Measurements from ENCODE around the gene TCF20.

Gene TCF20

DNA sequence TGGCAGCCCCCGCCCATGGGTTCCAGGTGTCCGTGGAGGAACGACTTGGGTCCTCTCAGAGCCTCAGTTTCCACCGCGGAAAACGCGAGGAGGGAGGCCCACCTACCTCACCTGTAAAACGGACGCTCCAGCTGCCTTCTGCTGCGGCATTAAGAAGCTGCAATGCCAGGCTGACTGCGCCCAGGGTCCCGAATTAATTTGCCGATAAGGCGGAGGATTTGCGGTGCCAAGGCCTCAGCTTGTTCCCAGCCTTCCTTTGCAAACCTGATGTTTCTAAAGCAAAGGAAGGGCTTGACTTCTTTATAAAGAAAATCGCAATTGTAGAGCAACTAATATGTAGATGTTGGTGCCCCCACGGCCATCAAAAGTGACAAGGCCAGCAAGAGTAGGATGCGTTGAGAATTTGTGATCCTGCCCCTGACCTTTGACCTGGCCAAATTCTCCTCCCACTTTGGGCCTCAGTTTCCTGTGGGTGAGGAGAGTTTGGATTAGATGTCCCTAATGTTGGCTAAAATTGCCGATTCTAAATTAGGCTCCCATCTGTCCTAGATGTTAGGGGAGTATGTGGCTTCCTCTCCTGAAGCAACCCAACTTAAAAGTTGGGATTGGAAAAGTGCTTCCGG lies 849 bp upstream of the TCF20 start:
- TF ChIP-seq, protein P1, sequence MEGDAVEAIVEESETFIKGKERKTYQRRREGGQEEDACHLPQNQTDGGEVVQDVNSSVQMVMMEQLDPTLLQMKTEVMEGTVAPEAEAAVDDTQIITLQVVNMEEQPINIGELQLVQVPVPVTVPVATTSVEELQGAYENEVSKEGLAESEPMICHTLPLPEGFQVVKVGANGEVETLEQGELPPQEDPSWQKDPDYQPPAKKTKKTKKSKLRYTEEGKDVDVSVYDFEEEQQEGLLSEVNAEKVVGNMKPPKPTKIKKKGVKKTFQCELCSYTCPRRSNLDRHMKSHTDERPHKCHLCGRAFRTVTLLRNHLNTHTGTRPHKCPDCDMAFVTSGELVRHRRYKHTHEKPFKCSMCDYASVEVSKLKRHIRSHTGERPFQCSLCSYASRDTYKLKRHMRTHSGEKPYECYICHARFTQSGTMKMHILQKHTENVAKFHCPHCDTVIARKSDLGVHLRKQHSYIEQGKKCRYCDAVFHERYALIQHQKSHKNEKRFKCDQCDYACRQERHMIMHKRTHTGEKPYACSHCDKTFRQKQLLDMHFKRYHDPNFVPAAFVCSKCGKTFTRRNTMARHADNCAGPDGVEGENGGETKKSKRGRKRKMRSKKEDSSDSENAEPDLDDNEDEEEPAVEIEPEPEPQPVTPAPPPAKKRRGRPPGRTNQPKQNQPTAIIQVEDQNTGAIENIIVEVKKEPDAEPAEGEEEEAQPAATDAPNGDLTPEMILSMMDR (IDR thresholded peaks at IDR 0.05), result no peak

DNA sequence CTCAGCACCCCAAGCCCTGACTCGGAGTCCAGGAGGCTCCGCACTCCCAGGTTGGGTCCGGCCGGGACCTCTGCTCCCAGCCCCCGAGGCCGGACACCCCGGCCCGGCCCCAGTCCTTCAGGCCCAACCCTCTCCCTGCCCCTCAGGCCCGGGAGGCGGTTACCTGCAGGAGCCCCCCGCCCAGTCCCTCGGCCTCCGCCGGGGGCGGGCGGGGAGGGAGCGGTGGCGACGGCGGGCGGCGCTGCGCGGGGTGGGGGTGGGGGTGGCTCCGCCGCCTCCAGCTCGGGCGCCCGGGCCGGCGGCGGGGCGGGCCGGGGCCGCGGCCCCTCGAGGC lies 310 bp downstream of the TCF20 start:
- TF ChIP-seq, protein P1 (IDR thresholded peaks at IDR 0.05), result no peak

DNA sequence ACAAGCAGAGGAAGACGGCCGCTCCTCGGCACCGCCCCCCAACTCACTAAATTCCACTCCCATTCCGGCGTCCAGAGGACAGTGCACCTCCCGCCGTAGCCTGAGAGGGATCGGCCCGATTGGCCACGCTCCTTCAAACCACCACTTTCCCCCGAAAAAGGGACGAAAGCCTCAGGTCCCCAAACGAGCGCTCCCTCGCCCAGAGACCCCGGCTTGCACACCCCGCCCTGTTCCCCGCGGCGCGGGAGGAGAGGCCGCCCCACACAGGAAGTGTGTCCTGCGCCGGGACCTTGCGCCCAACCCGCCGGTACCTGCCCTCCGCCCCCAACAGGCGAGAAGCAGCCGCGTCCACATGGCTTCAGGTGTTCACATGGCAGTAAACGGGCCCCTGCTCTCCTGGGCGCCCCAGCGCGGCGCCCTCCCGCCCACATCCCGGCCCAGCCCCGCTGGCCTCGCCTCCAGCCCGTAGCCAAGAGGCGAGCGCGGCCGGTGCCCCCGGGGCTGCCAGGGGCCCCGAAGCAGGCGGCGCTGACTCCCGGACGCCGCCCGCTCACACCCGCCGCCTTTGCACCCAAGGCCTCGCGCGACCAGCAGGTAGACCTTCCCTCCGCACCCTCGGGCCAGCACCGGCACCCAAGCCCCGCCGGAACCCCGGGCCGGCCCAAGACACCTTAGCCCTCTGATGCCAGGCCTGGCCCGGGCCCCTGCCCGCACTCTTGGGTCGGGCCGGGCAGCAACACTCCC lies 849 bp downstream of the TCF20 start:
- TF ChIP-seq, protein P1 (IDR thresholded peaks at IDR 0.05), result 0 out of 2 replicates have a peak, but pooled peaks have one; percentile 20

DNA sequence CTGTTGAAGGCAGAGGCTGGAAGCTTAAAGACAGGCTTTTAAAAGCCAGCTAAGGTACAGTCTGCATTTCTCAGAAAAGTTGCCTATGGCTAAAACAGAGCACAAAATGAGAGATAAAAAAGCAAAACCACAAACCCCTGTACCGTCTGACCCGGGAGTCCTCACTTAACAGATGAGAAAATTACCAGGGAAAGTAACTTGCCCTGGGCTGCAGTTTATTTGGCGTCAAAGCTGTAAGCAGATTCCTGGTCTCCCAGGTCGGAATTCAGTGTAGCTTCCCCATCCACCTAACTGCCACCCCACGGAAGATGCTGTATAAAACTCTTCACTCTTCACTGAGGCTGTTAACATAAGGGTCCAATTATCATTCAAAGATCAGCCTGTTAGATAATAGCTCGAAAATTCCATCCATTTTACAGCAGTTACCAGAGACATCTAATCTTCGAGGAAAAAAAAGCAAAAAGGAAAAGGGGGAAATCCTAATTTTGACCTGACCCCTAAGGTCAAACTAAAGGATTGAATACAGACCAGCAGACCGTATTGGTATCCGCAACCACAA lies 1.5 kb downstream of the TCF20 start:
- TF ChIP-seq, protein P1 (IDR thresholded peaks at IDR 0.05), result no peak

DNA sequence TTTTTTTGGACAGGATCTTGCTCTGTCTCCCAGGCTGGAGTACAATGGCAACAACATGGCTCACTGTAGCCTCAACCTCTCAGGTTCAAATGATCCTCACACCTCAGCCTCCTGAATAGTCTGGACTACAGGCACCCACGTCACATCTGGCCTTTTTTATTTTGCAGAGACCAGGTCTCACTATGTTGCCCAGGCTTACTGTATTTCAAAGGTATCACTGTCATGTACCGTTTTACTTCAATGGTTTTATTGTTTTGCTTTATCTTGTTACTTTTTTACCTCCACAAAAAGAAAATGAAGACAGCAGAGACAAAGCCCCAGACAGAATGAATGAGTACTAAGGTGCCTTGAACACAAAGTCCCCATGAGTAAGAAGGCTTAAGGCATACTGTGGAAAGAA lies 5.1 kb downstream of the TCF20 start:
- TF ChIP-seq, protein P1 (IDR thresholded peaks at IDR 0.05), result no peak

DNA sequence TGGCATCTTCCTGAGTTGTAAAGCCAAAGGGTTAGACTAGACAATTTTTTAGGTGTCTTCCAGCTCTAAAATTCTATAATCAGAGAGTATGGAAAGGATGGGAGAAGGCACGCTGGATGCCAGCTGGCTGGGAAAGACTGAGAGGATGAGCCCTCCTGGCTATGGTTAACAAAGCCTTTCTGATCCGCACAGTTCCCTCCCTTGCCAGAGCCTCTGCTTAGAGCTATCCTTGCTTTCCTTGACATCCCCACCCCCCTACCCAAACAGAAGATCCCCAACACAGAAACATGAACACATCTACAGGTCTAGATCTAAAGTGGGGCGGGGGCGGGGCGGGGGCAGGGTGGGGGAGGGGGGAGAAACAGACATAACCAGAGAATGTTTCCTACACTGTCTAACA lies 6.5 kb downstream of the TCF20 start:
- TF ChIP-seq, protein P1 (IDR thresholded peaks at IDR 0.05), result no peak

DNA sequence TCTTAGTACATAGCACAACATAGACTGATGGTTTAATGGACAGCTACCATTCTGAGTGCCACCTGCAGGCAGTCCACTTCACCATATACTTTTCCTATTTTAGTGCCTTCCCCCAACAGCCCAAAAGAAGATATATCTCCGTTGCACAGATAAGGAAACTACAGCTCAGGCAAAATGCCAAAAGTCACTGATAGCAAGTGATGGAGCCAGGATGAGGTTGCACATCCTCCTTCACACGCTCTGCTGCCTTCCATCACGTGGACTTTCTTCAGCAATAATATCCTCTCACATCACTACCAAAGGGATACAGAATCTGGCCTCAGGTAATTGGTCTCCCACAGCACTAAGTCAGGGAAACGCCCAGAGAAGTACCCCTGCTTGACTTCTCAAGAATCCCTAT lies 7.5 kb downstream of the TCF20 start:
- TF ChIP-seq, protein P1 (IDR thresholded peaks at IDR 0.05), result no peak

All from LNCAP (cell line).